ENCODE data around the gene VPREB1.
"Not testable (repeated sequence)": the region's sequence is repeated elsewhere in the genome, so short reads cannot be mapped to it uniquely, and the experiment has no call there.

Gene VPREB1

GRCh38 chr22:22214819-22215329, 29.7 kb upstream of the VPREB1 start:
- DNase-seq = no peak

GRCh38 chr22:22215659-22216449, 28.7 kb upstream of the VPREB1 start:
- DNase-seq = no peak

GRCh38 chr22:22216450-22216959, 28.1 kb upstream of the VPREB1 start:
- DNase-seq = no peak

- no peak for DNase-seq
Measured at GRCh38 chr22:22218302-22218701, 26.3 kb upstream of the VPREB1 start.

- DNase-seq = no peak
Measured at GRCh38 chr22:22219140-22219996, 25.2 kb upstream of the VPREB1 start.

GRCh38 chr22:22221043-22221442, 23.5 kb upstream of the VPREB1 start:
- not testable (repeated sequence) for DNase-seq

GRCh38 chr22:22226448-22227187, 18.0 kb upstream of the VPREB1 start:
- no peak for DNase-seq

GRCh38 chr22:22228421-22228820, 16.2 kb upstream of the VPREB1 start:
- DNase-seq = no peak

- no peak for DNase-seq
Measured at GRCh38 chr22:22228921-22229320, 15.7 kb upstream of the VPREB1 start.

- DNase-seq = no peak
Measured at GRCh38 chr22:22229683-22230420, 14.7 kb upstream of the VPREB1 start.

- no peak for DNase-seq
Measured at GRCh38 chr22:22230438-22230837, 14.1 kb upstream of the VPREB1 start.

- no peak for DNase-seq
Measured at GRCh38 chr22:22233081-22233480, 11.5 kb upstream of the VPREB1 start.

- no peak for DNase-seq
Measured at GRCh38 chr22:22235558-22235957, 9.0 kb upstream of the VPREB1 start.

GRCh38 chr22:22237521-22237920, 7.1 kb upstream of the VPREB1 start:
- no peak for DNase-seq

- DNase-seq = no peak
Measured at GRCh38 chr22:22239311-22239939, 5.2 kb upstream of the VPREB1 start.

GRCh38 chr22:22241554-22241898, 3.1 kb upstream of the VPREB1 start:
- no peak for DNase-seq

GRCh38 chr22:22242488-22242887, 2.1 kb upstream of the VPREB1 start:
- no peak for DNase-seq

GRCh38 chr22:22243033-22243680, 1.4 kb upstream of the VPREB1 start:
- DNase-seq = no peak

GRCh38 chr22:22245256-22245909, 797 bp downstream of the VPREB1 start:
- DNase-seq = no peak

- DNase-seq = no peak
Measured at GRCh38 chr22:22245935-22246525, 1.4 kb downstream of the VPREB1 start.
